Trophoblast cell (in vitro differentiated cells and primary cell): Measurements from ENCODE around the gene CDC42EP3.
A peak's percentile ranks its signal among the peaks of the same experiment; 100 is the strongest.

Source experiments
- DNase-seq, 2 donors: peaks; one replicate each; pipeline ENCODE4 v3.0.0-alpha.2; 2016
- H2AFZ ChIP-seq: 2 replicates; pipeline ENCODE4 v1.6.1; 2013; ENCODE audit warnings: low read length, moderate library complexity, mild to moderate bottlenecking; ENCODE audit not compliant: insufficient read depth, poor library complexity
- H2AK5ac ChIP-seq: 2 replicates; pipeline ENCODE4 v1.6.1; 2013; ENCODE audit warnings: mild to moderate bottlenecking, low read length
- H2BK120ac ChIP-seq: 2 replicates; pipeline ENCODE4 v1.6.1; 2013; ENCODE audit warnings: low read length, mild to moderate bottlenecking, moderate library complexity; ENCODE audit not compliant: insufficient read depth, poor library complexity
- H2BK12ac ChIP-seq: 2 replicates; pipeline ENCODE4 v1.6.1; 2013; ENCODE audit warnings: mild to moderate bottlenecking, low read length, moderate library complexity
- H2BK5ac ChIP-seq: 2 replicates; pipeline ENCODE4 v1.6.1; 2013; ENCODE audit warnings: low read length, low read depth, moderate library complexity, mild to moderate bottlenecking; ENCODE audit not compliant: poor library complexity
- H3K14ac ChIP-seq: 2 replicates; pipeline ENCODE4 v1.6.1; 2013; ENCODE audit warnings: mild to moderate bottlenecking, low read length
- H3K18ac ChIP-seq: 2 replicates; pipeline ENCODE4 v1.6.1; 2013; ENCODE audit warnings: mild to moderate bottlenecking, low read length
- H3K23ac ChIP-seq: 2 replicates; pipeline ENCODE4 v1.6.1; 2013; ENCODE audit warnings: low read length
- H3K27ac ChIP-seq: 2 replicates; pipeline ENCODE4 v1.5.1; 2013; ENCODE audit warnings: low read depth, mild to moderate bottlenecking, inconsistent platforms, low read length, moderate library complexity
- H3K27me3 ChIP-seq: 2 replicates; pipeline ENCODE4 v1.6.1; 2013; ENCODE audit warnings: inconsistent platforms, mild to moderate bottlenecking, low read length, moderate library complexity; ENCODE audit not compliant: insufficient read depth
- H3K36me3 ChIP-seq, 2 experiments: 1 replicate in 1 of 2; 2 replicates in 1 of 2; pipeline ENCODE4 v1.6.1; 2013; ENCODE audit warnings: low read length in 2 of 2, mild to moderate bottlenecking in 2 of 2, moderate library complexity in 1 of 2; ENCODE audit not compliant: insufficient read depth in 2 of 2, control insufficient read depth in 1 of 2
- H3K4ac ChIP-seq: 2 replicates; pipeline ENCODE4 v1.6.1; 2013; ENCODE audit warnings: low read depth, mild to moderate bottlenecking, low read length, moderate library complexity
- H3K4me1 ChIP-seq, 2 experiments: 1 replicate in 1 of 2; 2 replicates in 1 of 2; pipeline ENCODE4 v1.6.1; 2013; ENCODE audit warnings: low read length in 2 of 2, mild to moderate bottlenecking in 2 of 2, moderate library complexity in 1 of 2; ENCODE audit not compliant: insufficient read depth in 2 of 2, control insufficient read depth in 1 of 2
- H3K4me2 ChIP-seq: 2 replicates; pipeline ENCODE4 v1.6.1; 2013; ENCODE audit warnings: inconsistent platforms, mild to moderate bottlenecking, low read length, moderate library complexity
- H3K4me3 ChIP-seq: 2 replicates; pipeline ENCODE4 v1.5.1; 2013; ENCODE audit warnings: mild to moderate bottlenecking, low read depth, low read length, inconsistent platforms
- H3K79me1 ChIP-seq: one replicate; pipeline ENCODE4 v1.6.1; 2013; ENCODE audit warnings: low read length
- H3K79me2 ChIP-seq: 2 replicates; pipeline ENCODE4 v1.6.1; 2013; ENCODE audit warnings: low read length, mild to moderate bottlenecking; ENCODE audit not compliant: control insufficient read depth, insufficient read depth, poor library complexity
- H3K9ac ChIP-seq: 2 replicates; pipeline ENCODE4 v1.6.1; 2013; ENCODE audit warnings: mild to moderate bottlenecking, low read length
- H3K9me3 ChIP-seq: 2 replicates; pipeline ENCODE4 v1.6.1; 2013; ENCODE audit warnings: low read depth, mild to moderate bottlenecking, control low read depth, inconsistent platforms, low read length; ENCODE audit not compliant: insufficient read depth
- H4K12ac ChIP-seq: 2 replicates; pipeline ENCODE4 v1.6.1; 2013; ENCODE audit warnings: low read depth, mild to moderate bottlenecking, low read length, moderate library complexity
- H4K8ac ChIP-seq: 2 replicates; pipeline ENCODE4 v1.6.1; 2013; ENCODE audit warnings: low read depth, mild to moderate bottlenecking, low read length, moderate library complexity
- H4K91ac ChIP-seq: one replicate; pipeline ENCODE4 v1.6.1; 2013; ENCODE audit warnings: low read depth, mild to moderate bottlenecking, low read length, moderate library complexity
- WGBS: extraction: QIAGEN DNeasy Blood & Tissue Kit; methylation state at CpG from one replicate; pipeline ENCODE4 v1.1.7; 2013; ENCODE audit warnings: missing lambda C conversion rate; ENCODE audit not compliant: insufficient read length, insufficient coverage; ENCODE audit errors: extremely low coverage; 5-methylcytosine and 5-hydroxymethylcytosine counted together

Gene CDC42EP3

GRCh38 chr2:37663390-37663789 is 8.1 kb downstream of the CDC42EP3 start:
- Histone ChIP-seq H2BK5ac (no peak overlapping the region), H4K12ac (no peak overlapping the region), H3K79me1 (no peaks in the 10 kb centered on the region), H3K36me3 (peaks cover 13% of the 10 kb centered on the region in 2 experiments), H2BK120ac (no peak overlapping the region), H2BK12ac (no peak overlapping the region), H3K9me3 (no peaks in the 10 kb centered on the region), H3K4me3 (no peak overlapping the region), H4K8ac (no peak overlapping the region), H3K4me1 (peaks cover 13 to 19% of the 10 kb centered on the region in 2 experiments), H4K91ac (no peak overlapping the region), H3K14ac (no peak overlapping the region), H3K27me3 (no peaks in the 10 kb centered on the region), H3K79me2 (peaks cover 11% of the 10 kb centered on the region), H3K4ac (peak overlapping the region; percentile 15), H3K27ac (no peak overlapping the region), H2AFZ (no peak overlapping the region), H3K18ac (no peak overlapping the region), H3K9ac (no peak overlapping the region), H3K23ac (no peak overlapping the region), H3K4me2 (no peak overlapping the region), H2AK5ac (no peak overlapping the region)
- WGBS = no CpG with 5 or more reads among the region's 7 CpGs
- DNase-seq = no peak

- peaks cover 11% of the 10 kb centered on the region for H3K79me2 ChIP-seq
- no peak overlapping the region for H2BK12ac ChIP-seq
- H3K4me2 ChIP-seq = no peak overlapping the region
- no peaks in the 10 kb centered on the region for H3K27me3 ChIP-seq
- no peak overlapping the region for H4K12ac ChIP-seq
- H2AFZ ChIP-seq = no peak overlapping the region
- no peak overlapping the region for H4K91ac ChIP-seq
- H3K36me3 ChIP-seq = peaks cover 9 to 13% of the 10 kb centered on the region in 2 experiments
- no peak overlapping the region for H3K18ac ChIP-seq
- no CpG with 5 or more reads among the region's 5 CpGs for WGBS
- no peak overlapping the region for H3K4ac ChIP-seq
- H3K27ac ChIP-seq = no peak overlapping the region
- peaks cover 5% of the 10 kb centered on the region for H3K79me1 ChIP-seq
- no peak overlapping the region for H3K4me3 ChIP-seq
- H2BK5ac ChIP-seq = no peak overlapping the region
- no peak overlapping the region for H3K23ac ChIP-seq
- no peak overlapping the region for H2BK120ac ChIP-seq
- no peak overlapping the region for H4K8ac ChIP-seq
- no peak for DNase-seq
- H3K9ac ChIP-seq = no peak overlapping the region
- no peaks in the 10 kb centered on the region for H3K9me3 ChIP-seq
- H2AK5ac ChIP-seq = no peak overlapping the region
- H3K14ac ChIP-seq = no peak overlapping the region
- H3K4me1 ChIP-seq = peaks cover 21 to 32% of the 10 kb centered on the region in 2 experiments
Observed at GRCh38 chr2:37659723-37660122, 11.7 kb downstream of the CDC42EP3 start.

GRCh38 chr2:37658682-37659081 is 12.8 kb downstream of the CDC42EP3 start:
- Histone ChIP-seq H4K91ac (no peak overlapping the region), H3K79me2 (peaks cover 11% of the 10 kb centered on the region), H3K4me1 (peaks cover 24 to 38% of the 10 kb centered on the region in 2 experiments), H2BK120ac (no peak overlapping the region), H3K4ac (no peak overlapping the region), H3K4me2 (no peak overlapping the region), H2AFZ (no peak overlapping the region), H3K14ac (no peak overlapping the region), H3K18ac (no peak overlapping the region), H3K4me3 (no peak overlapping the region), H3K27me3 (no peaks in the 10 kb centered on the region), H3K79me1 (peaks cover 10% of the 10 kb centered on the region), H3K27ac (no peak overlapping the region), H4K8ac (no peak overlapping the region), H4K12ac (no peak overlapping the region), H2BK5ac (no peak overlapping the region), H2AK5ac (no peak overlapping the region), H2BK12ac (no peak overlapping the region), H3K9ac (no peak overlapping the region), H3K23ac (no peak overlapping the region), H3K36me3 (peaks cover 9 to 16% of the 10 kb centered on the region in 2 experiments), H3K9me3 (no peaks in the 10 kb centered on the region)
- no CpG with 5 or more reads among the region's 3 CpGs for WGBS
- DNase-seq = no peak

- Histone ChIP-seq H4K91ac (no peak overlapping the region), H4K8ac (no peak overlapping the region), H3K36me3 (peaks cover under 1 to 10% of the 10 kb centered on the region in 2 experiments), H3K27ac (peak overlapping the region; percentile 67), H3K79me1 (peaks cover 10% of the 10 kb centered on the region), H3K4ac (peak overlapping the region; percentile 25), H2BK120ac (no peak overlapping the region), H3K23ac (no peak overlapping the region), H3K14ac (no peak overlapping the region), H2AFZ (no peak overlapping the region), H3K9ac (no peak overlapping the region), H2BK5ac (no peak overlapping the region), H2BK12ac (no peak overlapping the region), H2AK5ac (no peak overlapping the region), H3K18ac (no peak overlapping the region), H3K4me1 (peaks cover 28 to 41% of the 10 kb centered on the region in 2 experiments), H3K27me3 (no peaks in the 10 kb centered on the region), H3K9me3 (no peaks in the 10 kb centered on the region), H4K12ac (no peak overlapping the region), H3K4me3 (no peak overlapping the region), H3K4me2 (no peak overlapping the region), H3K79me2 (peaks cover 9% of the 10 kb centered on the region)
- no peak for DNase-seq
- WGBS = no CpG with 5 or more reads among the region's 4 CpGs
Observed at GRCh38 chr2:37657471-37657870, 14.0 kb downstream of the CDC42EP3 start.
